ENCODE results near the gene CLDN20.

DNA sequence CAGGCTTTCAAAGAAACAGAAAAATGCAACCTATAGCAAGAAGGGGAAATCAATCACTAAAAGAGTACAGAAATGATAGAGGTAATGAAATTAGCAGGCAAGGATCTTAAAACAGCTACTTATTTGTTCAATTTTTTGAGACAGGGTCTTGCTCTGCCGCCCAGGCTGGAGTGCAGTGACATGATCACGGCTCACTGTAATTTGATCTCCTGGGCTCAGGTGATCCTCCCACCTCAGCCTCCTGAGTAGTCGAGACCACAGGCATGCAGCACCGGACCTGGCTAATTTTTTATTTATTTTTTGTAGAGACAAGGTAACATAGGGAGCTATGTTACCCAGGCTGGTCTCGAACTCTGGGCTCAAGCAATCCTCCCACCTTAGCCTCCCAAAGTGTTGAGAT, 28.9 kb downstream of the CLDN20 start:
- TF ChIP-seq CTCF (conservative IDR thresholded peaks at IDR 0.05) = no peak
- TF ChIP-seq ZFX (IDR thresholded peaks at IDR 0.05) = no peak
